ENCODE results near the gene APBA2.
"Not testable (repeated sequence)": the region's sequence is repeated elsewhere in the genome, so short reads cannot be mapped to it uniquely, and the experiment has no call there.

APBA2 gene

GRCh38 chr15:29093696-29094343 is 208.0 kb downstream of the APBA2 start:
- no peak for DNase-seq

- DNase-seq, result no peak
Measured at GRCh38 chr15:29094711-29095110, 208.9 kb downstream of the APBA2 start.

GRCh38 chr15:29095746-29096145 is 210.0 kb downstream of the APBA2 start:
- DNase-seq, result no peak

- DNase-seq, result no peak
Measured at GRCh38 chr15:29097168-29097567, 211.4 kb downstream of the APBA2 start.

- no peak for DNase-seq
Measured at GRCh38 chr15:29097971-29098370, 212.2 kb downstream of the APBA2 start.

GRCh38 chr15:29098652-29099051 is 212.9 kb downstream of the APBA2 start:
- DNase-seq, result no peak

- no peak for DNase-seq
Measured at GRCh38 chr15:29099131-29099880, 213.5 kb downstream of the APBA2 start.

- no peak for DNase-seq
Measured at GRCh38 chr15:29100486-29101000, 214.8 kb downstream of the APBA2 start.

GRCh38 chr15:29101491-29101890 is 215.7 kb downstream of the APBA2 start:
- no peak for DNase-seq

- not testable (repeated sequence) for DNase-seq
Measured at GRCh38 chr15:29102173-29102794, 216.5 kb downstream of the APBA2 start.

- no peak for DNase-seq
Measured at GRCh38 chr15:29102911-29103823, 217.4 kb downstream of the APBA2 start.

- DNase-seq, result no peak
Measured at GRCh38 chr15:29103824-29104565, 218.2 kb downstream of the APBA2 start.

GRCh38 chr15:29104566-29104880 is 218.7 kb downstream of the APBA2 start:
- DNase-seq, result no peak

- no peak for DNase-seq
Measured at GRCh38 chr15:29105151-29105854, 219.5 kb downstream of the APBA2 start.

GRCh38 chr15:29106116-29106515 is 220.3 kb downstream of the APBA2 start:
- DNase-seq, result no peak

GRCh38 chr15:29106551-29107290 is 220.9 kb downstream of the APBA2 start:
- DNase-seq, result no peak

GRCh38 chr15:29107291-29107890 is 221.6 kb downstream of the APBA2 start:
- no peak for DNase-seq

- no peak for DNase-seq
Measured at GRCh38 chr15:29107971-29108645, 222.3 kb downstream of the APBA2 start.

- no peak for DNase-seq
Measured at GRCh38 chr15:29109762-29110161, 224.0 kb downstream of the APBA2 start.

GRCh38 chr15:29110176-29110575 is 224.4 kb downstream of the APBA2 start:
- no peak for DNase-seq
